Spleen (tissue), 7 donors: ENCODE results near the gene PRR5L.

Source experiments
- POLR2A ChIP-seq, 3 donors: fragments of 450-650 bp; IDR thresholded peaks; one replicate each; pipeline ENCODE4 v1.5.1; 2017; ENCODE audit warnings: antibody characterized with exemption in 3 of 3, mild to moderate bottlenecking in 1 of 3
- TF ChIP-seq, protein P1 (sequence below), 11 experiments: fragments of 200-600 bp in 7 of 11; fragments of 450-650 bp in 4 of 11; sonication (generic) in 4 of 11; IDR thresholded peaks in 8 of 11; conservative IDR thresholded peaks in 3 of 11; 1 replicate in 7 of 11; 2 replicates in 4 of 11; pipeline versions ENCODE4 v1.4.0 to v1.8.0; 2016 to 2021; ENCODE audit warnings: antibody characterized with exemption in 11 of 11, inconsistent platforms in 4 of 11, mild to moderate bottlenecking in 1 of 11
- donor health status: DM: no; HTN: no; CAD: no; lungs with moderate emphysema.
- donor health status: DM: no; HTN: no; CAD: no.
- donor health status: DM: no; HTN: no; CAD: no.

DNA sequence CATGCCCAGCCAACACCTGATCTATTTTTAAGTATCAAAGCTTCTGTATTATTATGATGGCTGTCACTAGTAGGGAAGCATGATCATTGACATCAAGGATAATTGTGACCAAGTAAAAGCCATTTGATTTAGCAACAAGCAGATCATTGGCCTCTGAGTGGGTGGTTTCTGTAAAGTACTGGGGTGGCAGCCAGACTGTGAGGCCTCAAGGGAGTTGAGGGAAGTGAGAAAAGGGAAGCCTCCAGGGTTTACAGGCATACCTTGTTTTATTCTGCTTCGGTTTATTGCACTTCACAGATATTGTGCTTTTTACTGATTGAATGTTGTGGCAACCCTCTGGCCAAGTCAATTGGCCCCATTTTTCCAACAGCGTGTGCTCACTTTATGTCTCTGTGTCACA, 60.1 kb downstream of the PRR5L start:
- TF ChIP-seq, protein P1, sequence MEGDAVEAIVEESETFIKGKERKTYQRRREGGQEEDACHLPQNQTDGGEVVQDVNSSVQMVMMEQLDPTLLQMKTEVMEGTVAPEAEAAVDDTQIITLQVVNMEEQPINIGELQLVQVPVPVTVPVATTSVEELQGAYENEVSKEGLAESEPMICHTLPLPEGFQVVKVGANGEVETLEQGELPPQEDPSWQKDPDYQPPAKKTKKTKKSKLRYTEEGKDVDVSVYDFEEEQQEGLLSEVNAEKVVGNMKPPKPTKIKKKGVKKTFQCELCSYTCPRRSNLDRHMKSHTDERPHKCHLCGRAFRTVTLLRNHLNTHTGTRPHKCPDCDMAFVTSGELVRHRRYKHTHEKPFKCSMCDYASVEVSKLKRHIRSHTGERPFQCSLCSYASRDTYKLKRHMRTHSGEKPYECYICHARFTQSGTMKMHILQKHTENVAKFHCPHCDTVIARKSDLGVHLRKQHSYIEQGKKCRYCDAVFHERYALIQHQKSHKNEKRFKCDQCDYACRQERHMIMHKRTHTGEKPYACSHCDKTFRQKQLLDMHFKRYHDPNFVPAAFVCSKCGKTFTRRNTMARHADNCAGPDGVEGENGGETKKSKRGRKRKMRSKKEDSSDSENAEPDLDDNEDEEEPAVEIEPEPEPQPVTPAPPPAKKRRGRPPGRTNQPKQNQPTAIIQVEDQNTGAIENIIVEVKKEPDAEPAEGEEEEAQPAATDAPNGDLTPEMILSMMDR (IDR thresholded peaks at IDR 0.05 in 8 of 11, conservative IDR thresholded peaks at IDR 0.05 in 3 of 11): no peak
- TF ChIP-seq POLR2A (IDR thresholded peaks at IDR 0.05): no peak
